H1 (cell line): Measurements from ENCODE around the gene ZFP36L2. TPM values are rescaled to one million over a fixed set of nuclear protein-coding genes. Genes with fewer than 3 reads are reported as not detected.

ENCODE experiments used
- CTCF ChIA-PET: fragments of 300-600 bp; sonication (Branson Sonifier 250); formaldehyde crosslinking; loops from one replicate; lab custom pipeline; 2021; ENCODE audit not compliant: partially characterized antibody; lab: Charles Lee
- POLR2A ChIA-PET: fragments of 300-600 bp; sonication (Branson Sonifier 250); formaldehyde crosslinking; loops from one replicate; lab custom pipeline; 2021; ENCODE audit warnings: inconsistent platforms; ENCODE audit not compliant: partially characterized antibody; lab: Charles Lee
- DNase-seq, 2 experiments: peaks; one replicate each; pipeline versions ENCODE4 v3.0.0 to v3.0.0-alpha.2; 2010 to 2022; ENCODE audit warnings: low spot score in 2 of 2, low read depth in 1 of 2, mixed read lengths in 1 of 2
- FAIRE-seq: peaks from 2 replicates; lab custom pipeline; 2011; peaks lifted over from hg19 to GRCh38; lab: Jason Lieb, UNC
- H2AFZ ChIP-seq: 2 replicates; pipeline ENCODE4 v1.8.1; 2012; ENCODE audit warnings: low read length, inconsistent platforms
- H2AK5ac ChIP-seq: 2 replicates; pipeline ENCODE4 v1.6.1; 2013; ENCODE audit warnings: low read depth, low read length
- H2BK120ac ChIP-seq: replicated peaks from 2 replicates; pipeline ENCODE3; 2013; ENCODE audit warnings: low read depth, low read length, inconsistent platforms
- H2BK12ac ChIP-seq: 2 replicates; pipeline ENCODE4 v1.6.1; 2013; ENCODE audit warnings: low read depth, low read length
- H2BK15ac ChIP-seq: 2 replicates; pipeline ENCODE4 v1.6.1; 2013; ENCODE audit warnings: low read length
- H2BK20ac ChIP-seq: 2 replicates; pipeline ENCODE4 v1.6.1; 2013; ENCODE audit warnings: low read length
- H2BK5ac ChIP-seq: 2 replicates; pipeline ENCODE4 v1.6.1; 2013; ENCODE audit warnings: low read depth, low read length
- H3K14ac ChIP-seq: 2 replicates; pipeline ENCODE4 v1.6.1; 2013; ENCODE audit warnings: inconsistent platforms; ENCODE audit not compliant: insufficient read length
- H3K18ac ChIP-seq: 2 replicates; pipeline ENCODE4 v1.6.1; 2013; ENCODE audit warnings: low read length; ENCODE audit errors: extremely low read depth
- H3K23ac ChIP-seq: 2 replicates; pipeline ENCODE4 v1.6.1; 2013; ENCODE audit warnings: inconsistent platforms; ENCODE audit not compliant: insufficient read length
- H3K23me2 ChIP-seq: 2 replicates; pipeline ENCODE4 v1.6.1; 2013; ENCODE audit warnings: low read depth, low read length
- H3K27ac ChIP-seq: 2 replicates; pipeline ENCODE4 v1.6.1; 2011; ENCODE audit warnings: low read depth, low read length, inconsistent platforms
- H3K27me3 ChIP-seq, 4 experiments: replicated peaks in 1 of 4; 1 replicate in 1 of 4; 2 replicates in 3 of 4; pipeline versions ENCODE4 v1.6.1 to v1.8.1; 2011 to 2013; ENCODE audit warnings: low read length in 3 of 4, mild to moderate bottlenecking in 3 of 4, inconsistent platforms in 2 of 4, mixed read lengths in 2 of 4, moderate library complexity in 1 of 4; ENCODE audit not compliant: control insufficient read depth in 3 of 4, insufficient read depth in 3 of 4; ENCODE audit errors: extremely low read depth in 1 of 4
- H3K36me3 ChIP-seq, 4 experiments: 2 replicates each; pipeline versions ENCODE4 v1.6.1 to v1.8.1; 2011 to 2013; ENCODE audit warnings: mild to moderate bottlenecking in 4 of 4, low read length in 3 of 4, moderate library complexity in 2 of 4, control low read depth in 1 of 4, inconsistent platforms in 1 of 4; ENCODE audit not compliant: insufficient read depth in 4 of 4, control insufficient read depth in 2 of 4
- H3K4ac ChIP-seq: replicated peaks from 2 replicates; pipeline ENCODE3; 2013; ENCODE audit warnings: low read length, low read depth, mixed read lengths, inconsistent platforms; ENCODE audit not compliant: insufficient read length
- H3K4me1 ChIP-seq, 4 experiments: replicated peaks in 1 of 4; 1 replicate in 1 of 4; 2 replicates in 3 of 4; pipeline versions ENCODE4 v1.6.1 to v1.8.1; 2011 to 2013; ENCODE audit warnings: low read length in 3 of 4, inconsistent platforms in 2 of 4, mixed read lengths in 1 of 4; ENCODE audit not compliant: insufficient read depth in 4 of 4, control insufficient read depth in 3 of 4
- H3K4me2 ChIP-seq, 2 experiments: 2 replicates each; pipeline versions ENCODE4 v1.6.1 to v1.8.1; 2011 to 2013; ENCODE audit warnings: low read depth in 2 of 2, low read length in 2 of 2, control low read depth in 1 of 2, inconsistent platforms in 1 of 2, mild to moderate bottlenecking in 1 of 2; ENCODE audit not compliant: insufficient read depth in 1 of 2
- H3K4me3 ChIP-seq, 4 experiments: fragments of 200-600, 300-600 bp in 1 of 4; sonication (generic), shearing (Covaris generic), sonication (Bioruptor Twin) in 1 of 4; 2 replicates each; pipeline versions ENCODE4 v1.5.1 to v1.8.1; 2011 to 2016; ENCODE audit warnings: low read length in 4 of 4, low read depth in 3 of 4, control low read depth in 2 of 4, inconsistent platforms in 2 of 4, mild to moderate bottlenecking in 2 of 4, mixed read lengths in 1 of 4, moderate library complexity in 1 of 4; ENCODE audit not compliant: insufficient read depth in 2 of 4; ENCODE audit errors: extremely low read depth in 1 of 4
- H3K56ac ChIP-seq: replicated peaks from 2 replicates; pipeline ENCODE3; 2013; ENCODE audit warnings: low read depth, mild to moderate bottlenecking, mixed read lengths, low read length, inconsistent platforms; ENCODE audit not compliant: insufficient read length
- H3K79me1 ChIP-seq: 2 replicates; pipeline ENCODE4 v1.6.1; 2013; ENCODE audit warnings: low read depth, low read length, control low read depth
- H3K79me2 ChIP-seq, 2 experiments: 2 replicates each; pipeline versions ENCODE4 v1.6.1 to v1.8.1; 2012 to 2013; ENCODE audit warnings: low read length in 2 of 2, mild to moderate bottlenecking in 2 of 2, inconsistent platforms in 1 of 2; ENCODE audit not compliant: insufficient read depth in 2 of 2, control insufficient read depth in 1 of 2
- H3K9ac ChIP-seq, 4 experiments: replicated peaks in 1 of 4; 1 replicate in 1 of 4; 2 replicates in 3 of 4; pipeline versions ENCODE4 v1.6.1 to v1.8.1; 2011 to 2013; ENCODE audit warnings: low read depth in 3 of 4, low read length in 3 of 4, control low read depth in 2 of 4, mild to moderate bottlenecking in 2 of 4, moderate library complexity in 2 of 4, inconsistent platforms in 1 of 4; ENCODE audit errors: extremely low read depth in 1 of 4
- H3K9me3 ChIP-seq, 2 experiments: 2 replicates each; pipeline versions ENCODE4 v1.6.1 to v1.8.1; 2012 to 2013; ENCODE audit warnings: mild to moderate bottlenecking in 2 of 2, moderate library complexity in 2 of 2, control low read depth in 1 of 2, inconsistent platforms in 1 of 2, low read depth in 1 of 2, low read length in 1 of 2, mixed read lengths in 1 of 2; ENCODE audit not compliant: insufficient read depth in 2 of 2
- H4K20me1 ChIP-seq, 2 experiments: replicated peaks in 1 of 2; 2 replicates each; pipeline versions ENCODE3 to v1.8.1; 2011 to 2013; ENCODE audit warnings: inconsistent platforms in 2 of 2, low read length in 2 of 2, mild to moderate bottlenecking in 1 of 2; ENCODE audit not compliant: insufficient read depth in 2 of 2, control insufficient read depth in 1 of 2
- H4K5ac ChIP-seq: 2 replicates; pipeline ENCODE4 v1.6.1; 2013; ENCODE audit warnings: low read length, low read depth, mixed read lengths, inconsistent platforms; ENCODE audit not compliant: insufficient read length
- H4K8ac ChIP-seq: 2 replicates; pipeline ENCODE4 v1.8.0; 2013; ENCODE audit warnings: mild to moderate bottlenecking, moderate library complexity, low read length, inconsistent platforms; ENCODE audit not compliant: insufficient read depth; ENCODE audit errors: extremely low read depth
- H4K91ac ChIP-seq: replicated peaks from 2 replicates; pipeline ENCODE3; 2013; ENCODE audit warnings: low read length, mixed read lengths, inconsistent platforms; ENCODE audit not compliant: insufficient read length
- GABPA ChIP-seq: IDR thresholded peaks from 2 replicates; pipeline ENCODE4 v1.6.1; 2011; ENCODE audit warnings: mild to moderate bottlenecking, low read length, moderate library complexity, borderline replicate concordance; ENCODE audit not compliant: insufficient read depth
- GTF2F1 ChIP-seq: IDR thresholded peaks from 2 replicates; pipeline ENCODE4 v1.6.1; 2012; ENCODE audit warnings: low read depth, low read length, improper control_type of control experiment, borderline replicate concordance
- JUN ChIP-seq: IDR thresholded peaks from 2 replicates; pipeline ENCODE4 v1.6.1; 2011; ENCODE audit warnings: low read depth, mild to moderate bottlenecking, improper control_type of control experiment, low read length
- KDM1A ChIP-seq: fragments of 200-600, 300-600 bp; sonication (generic); IDR thresholded peaks from 2 replicates; pipeline ENCODE4 v1.7.1; 2016; ENCODE audit warnings: mild to moderate bottlenecking, low read length, borderline replicate concordance
- KDM4A ChIP-seq: IDR thresholded peaks from one replicate; pipeline ENCODE4 v1.7.1; 2012; ENCODE audit warnings: low read depth, mild to moderate bottlenecking, moderate library complexity, low read length, inconsistent platforms; ENCODE audit not compliant: severe bottlenecking
- RNF2 ChIP-seq: fragments of 200-900, 300-1000 bp; sonication (generic); IDR thresholded peaks from 2 replicates; pipeline ENCODE4 v1.7.1; 2016; ENCODE audit warnings: borderline replicate concordance, low read depth, mild to moderate bottlenecking, antibody characterized with exemption, low read length; ENCODE audit not compliant: poor library complexity, severe bottlenecking; ENCODE audit errors: missing control alignments
- SP1 ChIP-seq: IDR thresholded peaks from 2 replicates; pipeline ENCODE4 v1.6.1; 2011; ENCODE audit warnings: low read depth, low read length
- TAF7 ChIP-seq: optimal IDR thresholded peaks from 2 replicates; pipeline ENCODE3; 2011; ENCODE audit warnings: low read depth, mild to moderate bottlenecking, inconsistent platforms, low read length, moderate library complexity, borderline replicate concordance
- TCF12 ChIP-seq: IDR thresholded peaks from 2 replicates; pipeline ENCODE4 v1.6.1; 2011; ENCODE audit warnings: low read depth, mild to moderate bottlenecking, low read length
- USF2 ChIP-seq: IDR thresholded peaks from 2 replicates; pipeline ENCODE4 v1.6.1; 2011; ENCODE audit warnings: low read length, improper control_type of control experiment
- WGBS, 2 experiments: shearing (Covaris generic) in 1 of 2; methylation state at CpG; one replicate each; pipeline versions ENCODE4 v1.1.6 to v1.1.7; 2013 to 2015; ENCODE audit warnings: low lambda C conversion rate in 2 of 2, mixed read lengths in 2 of 2, inconsistent platforms in 1 of 2, low coverage in 1 of 2, missing lambda C conversion rate in 1 of 2; ENCODE audit not compliant: insufficient replicate concordance in 2 of 2, insufficient coverage in 1 of 2, insufficient read length in 1 of 2; ENCODE audit errors: extremely low coverage in 1 of 2, missing lambda C conversion rate in 1 of 2; 5-methylcytosine and 5-hydroxymethylcytosine counted together
- polyA plus RNA-seq, 7 experiments: library from polyadenylated mRNA; depleted of rRNA in 3 of 7; stranded (reverse) in 5 of 7; unstranded in 2 of 7; fragments of >200 nt in 5 of 7; fragments of 200-250 nt in 2 of 7; gene quantifications; 1 replicate in 5 of 7; 2 replicates in 1 of 7; 4 replicates in 1 of 7; pipeline versions ENCODE4 v1.2.1 to v1.2.3, GENCODE V29; 2011 to 2013; ENCODE audit warnings: missing spikeins in 2 of 7, mixed read lengths in 2 of 7
- total RNA-seq: library from RNA; stranded (reverse); fragmentation: NEBNext Ultra II Directional; extraction: Animal tissue kit (Norgen Biotek cat#: 25700); gene quantifications from 2 replicates; pipeline ENCODE4 v1.2.1, GENCODE V29; 2021

ZFP36L2 gene
- total and polyA plus RNA-seq, 2 of the 8 experiments (the other 6 are each of a cell fraction or from before 2014, with no cell fraction given), result 13.4 to 102 TPM

DNA sequence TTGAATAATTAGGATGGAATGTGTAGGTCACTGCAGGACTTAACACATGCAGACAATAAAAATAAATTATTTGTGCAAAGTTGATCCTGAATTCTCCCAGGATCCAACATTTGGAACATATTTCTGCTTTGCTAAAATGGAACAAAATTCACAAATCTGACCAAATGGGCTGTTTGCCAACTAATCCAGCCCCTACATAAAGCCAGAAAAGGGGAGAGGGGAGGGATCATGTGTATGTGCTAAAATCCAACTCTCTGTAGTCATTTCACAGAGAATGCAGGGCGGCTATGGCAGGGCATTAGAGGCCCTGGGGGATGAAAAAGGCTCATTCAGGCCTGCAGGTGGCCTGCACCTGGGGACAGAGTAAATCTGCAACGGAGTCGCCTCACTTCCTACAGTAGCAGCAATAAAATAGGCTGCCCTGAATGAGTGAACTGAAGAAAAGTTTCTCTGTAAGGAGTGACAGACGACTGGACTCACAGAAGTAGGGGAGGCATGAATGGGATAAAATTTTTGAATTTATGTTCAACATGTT is 4.0 kb upstream of the ZFP36L2 start:
- Histone ChIP-seq H3K56ac (no peak overlapping the region), H4K91ac (no peak overlapping the region), H3K79me1 (no peaks in the 10 kb centered on the region; the same call in 1 of the 2 replicates), H3K23ac (no peak overlapping the region), H3K36me3 (peaks cover 0 to 1% (median under 1%) of the 10 kb centered on the region in 4 experiments; a peak in 2 of 8 replicates), H2BK20ac (no peak overlapping the region), H3K27ac (no peak overlapping the region), H2AFZ (no peak overlapping the region), H3K4me3 (no peak overlapping the region), H3K18ac (no peak overlapping the region), H3K23me2 (no peaks in the 10 kb centered on the region; the same call in 1 of the 2 replicates), H3K14ac (no peak overlapping the region), H2BK15ac (no peak overlapping the region), H3K9me3 (no peaks in the 10 kb centered on the region), H3K4me2 (0 out of 4 replicates have a peak overlapping the region, but pooled peaks of 1 of the 2 experiments have one; percentile 4), H2BK12ac (no peak overlapping the region), H2BK120ac (no peak overlapping the region), H3K79me2 (peaks cover 8 to 21% of the 10 kb centered on the region in 2 experiments; a peak in 3 of 4 replicates), H4K20me1 (peaks cover 2 to 3% of the 10 kb centered on the region in 2 experiments), H2AK5ac (no peak overlapping the region), H2BK5ac (no peak overlapping the region), H3K4me1 (peaks cover 5 to 16% (median 8%) of the 10 kb centered on the region in 4 experiments; a peak in 5 of 7 replicates), H3K27me3 (no peaks in the 10 kb centered on the region), H4K8ac (no peak overlapping the region), H3K4ac (no peak overlapping the region), H4K5ac (no peak overlapping the region), H3K9ac (no peak overlapping the region)
- no peak for DNase-seq
- ChIA-PET CTCF (interaction anchor here (0.6 to 7.4 kb wide), 36 partner anchors 8 to 401 kb away, joined by 3 to 101 read pairs (median 12); no protein-coding TSS in a partner anchor), POLR2A (interaction anchor here (1.4 to 2.3 kb wide), 2 partner anchors 10 to 14 kb away, joined by 4 to 18 read pairs; no protein-coding TSS in a partner anchor)
- 30% methylated on average over 4 of the region's 4 CpGs; no CpG with 5 or more reads in 1 of the 2 experiments for WGBS, 2 experiments
- no peak for FAIRE-seq
- TF ChIP-seq RNF2 (no peak), GABPA (no peak), JUN (no peak), USF2 (no peak), KDM4A (no peak), TCF12 (0 out of 2 replicates have a peak, but pooled peaks have one; percentile 51), GTF2F1 (no peak), SP1 (no peak), TAF7 (no peak), KDM1A (no peak)
